Measurements from ENCODE around the gene MLPH.

Gene MLPH

GRCh38 chr2:237497838-237498186 lies 10.8 kb downstream of the MLPH start:
- DNase-seq (ENCODE audit: low read depth) = no peak

GRCh38 chr2:237498341-237498740 lies 11.3 kb downstream of the MLPH start:
- DNase-seq (ENCODE audit: low read depth) = no peak

GRCh38 chr2:237500681-237501424 lies 13.8 kb downstream of the MLPH start:
- DNase-seq (ENCODE audit: low read depth) = no peak

GRCh38 chr2:237501892-237502513 lies 15.0 kb downstream of the MLPH start:
- DNase-seq (ENCODE audit: low read depth) = no peak

GRCh38 chr2:237503201-237503600 lies 16.1 kb downstream of the MLPH start:
- no peak for DNase-seq (ENCODE audit: low read depth)

- no peak for DNase-seq (ENCODE audit: low read depth)
These were observed 18.3 kb downstream of the MLPH start for GRCh38 chr2:237505188-237505939.

- no peak for DNase-seq (ENCODE audit: low read depth)
These were observed 20.5 kb downstream of the MLPH start for GRCh38 chr2:237507512-237507911.

- DNase-seq (ENCODE audit: low read depth) = no peak
These were observed 21.3 kb downstream of the MLPH start for GRCh38 chr2:237508361-237508760.

GRCh38 chr2:237509151-237509550 lies 22.1 kb downstream of the MLPH start:
- no peak for DNase-seq (ENCODE audit: low read depth)

- no peak for DNase-seq (ENCODE audit: low read depth)
These were observed 22.9 kb downstream of the MLPH start for GRCh38 chr2:237509905-237510304.

- no peak for DNase-seq (ENCODE audit: low read depth)
These were observed 23.6 kb downstream of the MLPH start for GRCh38 chr2:237510502-237511217.

GRCh38 chr2:237511433-237511832 lies 24.4 kb downstream of the MLPH start:
- DNase-seq (ENCODE audit: low read depth) = no peak

- DNase-seq (ENCODE audit: low read depth) = no peak
These were observed 24.9 kb downstream of the MLPH start for GRCh38 chr2:237511885-237512405.

GRCh38 chr2:237512774-237513466 lies 25.9 kb downstream of the MLPH start:
- peak; percentile 70 for DNase-seq (ENCODE audit: low read depth)

GRCh38 chr2:237513693-237514092 lies 26.6 kb downstream of the MLPH start:
- DNase-seq (ENCODE audit: low read depth) = no peak

- DNase-seq (ENCODE audit: low read depth) = no peak
These were observed 27.6 kb downstream of the MLPH start for GRCh38 chr2:237514474-237515130.

- no peak for DNase-seq (ENCODE audit: low read depth)
These were observed 28.1 kb downstream of the MLPH start for GRCh38 chr2:237515166-237515565.

- DNase-seq (ENCODE audit: low read depth) = no peak
These were observed 28.7 kb downstream of the MLPH start for GRCh38 chr2:237515621-237516275.

- DNase-seq (ENCODE audit: low read depth) = no peak
These were observed 30.1 kb downstream of the MLPH start for GRCh38 chr2:237517163-237517562.

GRCh38 chr2:237517990-237518389 lies 30.9 kb downstream of the MLPH start:
- no peak for DNase-seq (ENCODE audit: low read depth)

Measured in activated T-cell treated with anti-CD3 and anti-CD28 coated beads for 48 hours (primary cell).